ENCODE results near the gene AFAP1L2. TPM values are rescaled to one million over a fixed set of nuclear protein-coding genes. Genes with fewer than 3 reads are reported as not detected.

The AFAP1L2 gene
- total RNA-seq, 4 donors from 2014 or later = 3.7 to 18.8 (median 4.5) TPM

DNA sequence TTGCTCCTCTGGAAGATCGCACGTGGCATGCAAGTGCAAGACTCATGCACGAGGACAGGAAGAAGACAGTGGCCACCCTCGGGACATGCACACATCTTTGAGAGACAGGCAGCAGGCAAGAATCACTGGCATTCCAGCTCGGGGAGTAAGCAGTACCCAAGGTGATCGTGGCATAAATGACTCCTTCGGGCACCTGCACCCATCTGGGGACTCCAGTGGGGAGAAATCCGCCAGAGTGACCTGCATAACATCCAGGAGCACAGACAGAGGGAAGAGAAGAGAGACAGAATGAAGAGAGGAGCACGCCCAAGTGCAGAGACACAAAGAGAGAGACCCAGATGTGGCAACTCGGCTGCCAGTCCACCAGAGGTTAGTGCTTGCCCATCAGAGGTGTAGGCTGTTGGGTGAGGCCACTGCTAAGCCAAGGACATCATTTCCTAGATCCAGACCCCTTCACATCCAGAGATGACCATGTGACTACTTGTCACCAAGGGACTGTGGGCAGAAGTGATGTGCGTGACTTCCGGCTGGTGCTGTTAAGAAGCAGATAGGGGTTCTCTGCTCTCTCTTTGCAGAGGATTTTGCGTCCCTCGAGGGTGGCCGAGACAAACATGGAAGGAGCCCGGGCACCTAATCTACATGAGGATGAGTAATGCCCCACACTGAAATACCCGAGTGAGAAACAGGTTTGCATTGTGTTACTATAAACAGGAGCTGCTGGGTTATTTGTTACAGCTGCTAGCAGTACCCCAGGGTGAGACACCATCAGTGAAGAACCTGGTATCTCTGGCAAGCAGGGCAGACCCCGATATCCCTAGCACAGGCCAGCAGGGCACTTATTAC lies 84.7 kb downstream of the AFAP1L2 start:
- no peak for ATAC-seq (ENCODE audit: low FRiP score)
- TF ChIP-seq, protein P1, sequence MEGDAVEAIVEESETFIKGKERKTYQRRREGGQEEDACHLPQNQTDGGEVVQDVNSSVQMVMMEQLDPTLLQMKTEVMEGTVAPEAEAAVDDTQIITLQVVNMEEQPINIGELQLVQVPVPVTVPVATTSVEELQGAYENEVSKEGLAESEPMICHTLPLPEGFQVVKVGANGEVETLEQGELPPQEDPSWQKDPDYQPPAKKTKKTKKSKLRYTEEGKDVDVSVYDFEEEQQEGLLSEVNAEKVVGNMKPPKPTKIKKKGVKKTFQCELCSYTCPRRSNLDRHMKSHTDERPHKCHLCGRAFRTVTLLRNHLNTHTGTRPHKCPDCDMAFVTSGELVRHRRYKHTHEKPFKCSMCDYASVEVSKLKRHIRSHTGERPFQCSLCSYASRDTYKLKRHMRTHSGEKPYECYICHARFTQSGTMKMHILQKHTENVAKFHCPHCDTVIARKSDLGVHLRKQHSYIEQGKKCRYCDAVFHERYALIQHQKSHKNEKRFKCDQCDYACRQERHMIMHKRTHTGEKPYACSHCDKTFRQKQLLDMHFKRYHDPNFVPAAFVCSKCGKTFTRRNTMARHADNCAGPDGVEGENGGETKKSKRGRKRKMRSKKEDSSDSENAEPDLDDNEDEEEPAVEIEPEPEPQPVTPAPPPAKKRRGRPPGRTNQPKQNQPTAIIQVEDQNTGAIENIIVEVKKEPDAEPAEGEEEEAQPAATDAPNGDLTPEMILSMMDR (IDR thresholded peaks at IDR 0.05) = no peak
- DNase-seq (ENCODE audit: low spot score) = no peak

DNA sequence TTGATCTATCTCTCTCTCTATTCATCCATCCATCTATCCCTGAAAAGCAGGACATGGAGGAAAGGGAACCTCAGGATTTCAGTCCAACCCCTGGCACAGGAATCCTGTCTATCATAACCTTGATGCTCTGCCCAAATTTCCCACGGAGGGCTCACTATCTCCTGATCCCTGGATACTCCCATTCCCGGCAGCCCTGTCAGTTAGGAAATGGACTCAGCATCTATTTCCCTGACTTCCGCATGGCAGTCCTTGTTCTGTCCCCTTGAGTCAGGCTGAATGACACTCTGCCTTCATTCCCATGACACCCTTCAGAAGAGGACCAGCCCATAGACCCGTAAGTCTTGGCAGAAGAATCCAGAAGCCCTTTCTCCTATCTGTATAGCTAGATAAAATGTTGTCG lies 87.6 kb downstream of the AFAP1L2 start:
- DNase-seq (ENCODE audit: low spot score) (no peak), ATAC-seq (ENCODE audit: low FRiP score) (no peak)
- TF ChIP-seq, protein P1 (IDR thresholded peaks at IDR 0.05) = no peak

DNA sequence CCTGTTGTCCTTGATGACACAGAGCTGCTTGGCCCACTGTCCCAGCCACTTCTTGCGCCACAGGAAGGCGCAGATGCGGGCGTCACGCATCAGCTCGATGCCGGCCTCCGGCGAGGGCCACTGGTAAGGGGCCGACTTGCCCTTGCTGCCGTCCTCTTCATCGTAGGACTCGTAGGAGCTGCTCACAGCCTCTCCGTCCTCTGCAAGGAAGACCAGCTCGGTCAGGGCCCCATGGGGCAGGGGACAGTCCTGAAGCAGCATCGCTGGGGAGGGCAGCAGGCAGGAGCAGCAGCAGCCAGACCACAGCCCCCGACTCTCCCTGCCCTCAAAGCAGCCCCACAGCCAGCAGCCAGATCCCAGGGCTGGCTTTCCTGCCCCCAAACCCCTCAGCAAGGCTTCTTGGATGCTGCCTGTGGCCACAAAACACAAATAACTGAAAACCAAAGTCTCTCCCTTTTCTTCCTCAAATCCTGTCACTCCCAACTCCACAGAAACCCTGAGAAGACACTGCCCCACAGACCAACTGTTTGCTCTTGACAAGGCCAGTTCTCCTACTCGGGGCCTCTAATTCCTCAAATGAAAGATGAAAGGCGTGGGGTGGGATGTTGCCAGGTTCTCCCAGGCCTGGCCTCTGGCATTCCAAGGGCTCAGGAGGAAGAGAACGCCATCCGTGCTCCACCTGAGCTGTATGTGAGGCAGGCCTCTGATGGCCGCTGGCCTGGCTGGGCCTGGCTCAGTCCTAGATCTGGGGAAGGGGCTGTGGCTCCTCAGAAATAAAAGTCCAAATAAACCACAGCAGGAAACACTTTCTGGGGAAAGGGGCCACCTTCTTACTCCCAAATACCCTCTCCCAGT lies 88.5 kb downstream of the AFAP1L2 start:
- TF ChIP-seq, protein P1 (IDR thresholded peaks at IDR 0.05) = no peak
- DNase-seq (ENCODE audit: low spot score) = no peak
- no peak for ATAC-seq (ENCODE audit: low FRiP score)

DNA sequence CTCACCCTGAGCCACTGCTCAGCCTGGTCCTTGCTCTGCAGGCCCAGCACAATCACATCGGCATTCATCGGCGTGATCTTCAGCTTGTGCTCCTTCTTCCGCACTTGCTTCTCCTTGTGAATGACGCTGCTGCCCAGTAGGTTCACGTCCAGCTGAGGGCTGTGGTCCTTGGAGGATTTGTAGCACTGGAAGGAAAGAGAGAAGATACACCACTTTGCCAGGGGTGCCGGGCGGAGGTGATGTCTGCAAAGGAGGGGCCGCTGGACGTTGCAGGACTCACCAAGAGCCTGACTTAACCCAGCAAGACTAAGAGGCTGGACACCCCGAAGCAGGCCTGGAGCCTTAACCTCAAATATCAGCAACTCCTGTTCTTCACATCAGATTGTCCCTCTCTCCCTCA lies 90.4 kb downstream of the AFAP1L2 start:
- DNase-seq (ENCODE audit: low spot score) (no peak), ATAC-seq (ENCODE audit: low FRiP score) (no peak)
- TF ChIP-seq, protein P1 (IDR thresholded peaks at IDR 0.05) = no peak

DNA sequence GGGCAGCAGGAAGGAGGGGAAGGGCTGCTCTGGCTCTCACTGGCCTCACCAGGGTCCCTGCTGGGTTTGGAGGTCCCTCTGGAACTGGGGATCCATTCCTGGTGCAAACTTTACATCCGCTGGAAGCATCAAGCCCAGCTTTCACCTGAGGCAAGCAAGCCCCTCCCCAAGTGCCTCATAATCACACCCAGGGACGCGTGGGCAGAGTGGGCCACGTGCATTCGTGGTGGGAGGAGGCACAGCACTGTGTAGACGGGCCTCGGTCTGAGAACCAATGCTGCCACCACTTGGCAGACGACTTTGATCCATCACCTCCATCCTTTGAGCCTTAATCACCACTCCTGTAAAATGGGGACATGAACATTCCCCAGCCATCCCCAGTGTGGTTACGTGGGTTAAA lies 91.2 kb downstream of the AFAP1L2 start:
- TF ChIP-seq, protein P1 (IDR thresholded peaks at IDR 0.05) = no peak
- DNase-seq (ENCODE audit: low spot score) = no peak
- ATAC-seq (ENCODE audit: low FRiP score) = no peak

DNA sequence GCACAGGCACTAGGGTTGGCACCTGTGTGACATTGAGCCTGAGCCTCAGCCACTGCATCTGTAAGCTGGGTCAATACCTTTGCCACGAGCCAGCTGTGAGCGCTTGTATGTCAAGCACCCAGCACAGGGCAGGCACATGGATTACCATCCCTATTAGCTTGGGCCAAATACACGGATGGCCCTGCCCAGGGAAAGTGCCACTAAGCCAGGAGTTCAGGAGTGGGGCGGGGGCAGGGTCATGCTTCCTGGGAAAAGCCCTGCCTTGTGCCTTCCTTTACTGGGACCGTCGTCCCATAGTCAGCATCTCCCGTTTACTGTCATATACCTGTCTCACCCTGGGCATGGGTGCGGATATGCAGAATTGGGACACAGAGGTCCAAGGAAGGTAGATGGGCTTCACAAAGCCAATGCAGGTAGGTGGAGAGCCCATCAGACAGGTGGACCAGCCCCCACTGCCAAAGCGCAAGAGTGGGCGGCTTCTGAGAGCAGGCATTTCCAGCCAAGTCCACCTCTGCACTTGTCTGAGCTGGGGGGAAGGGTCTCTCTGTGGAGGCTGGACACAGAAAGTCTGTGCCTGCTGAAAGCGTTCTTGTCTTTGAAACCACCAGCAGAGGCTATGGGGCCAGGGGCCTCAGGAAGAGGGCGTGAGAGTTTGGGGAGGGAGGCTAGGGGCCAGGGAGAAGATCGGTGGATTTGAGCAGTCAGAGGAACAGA lies 92.6 kb downstream of the AFAP1L2 start:
- DNase-seq (ENCODE audit: low spot score) (no peak), ATAC-seq (ENCODE audit: low FRiP score) (no peak)
- TF ChIP-seq, protein P1 (IDR thresholded peaks at IDR 0.05) = no peak
